ENCODE measurements around the gene GAS2. TPM values are rescaled to one million over a fixed set of nuclear protein-coding genes. Genes with fewer than 3 reads are reported as not detected.

Gene GAS2
- total RNA-seq, 2 experiments from 2014 or later = 1.8 to 4.1 TPM

- DNase-seq (ENCODE audit: low spot score) = no peak
- BruUV-seq (replicated peaks) = no TSS peak
- ChIA-PET POLR2A (no interaction called here), CTCF (ENCODE audit: unreplicated experiment) (no interaction called here)
- Histone ChIP-seq H3K4me2 (ENCODE audit: low read length) (no peak overlapping the region), H3K36me3 (ENCODE audit: insufficient read depth, low read length) (no peaks in the 10 kb centered on the region), H3K79me2 (ENCODE audit: insufficient read depth, low read depth, low read length) (no peaks in the 10 kb centered on the region), H4K20me1 (ENCODE audit: insufficient read depth, low read length) (no peaks in the 10 kb centered on the region), H3K9me2 (ENCODE audit: insufficient read depth, low read length) (no peaks in the 10 kb centered on the region), H2AFZ (ENCODE audit: low read length) (no peak overlapping the region), H3K27ac (ENCODE audit: low read depth, low read length, poor library complexity, severe bottlenecking) (no peak overlapping the region), H3K4me3 (ENCODE audit: low read depth, low read length, poor library complexity, severe bottlenecking) (no peak overlapping the region), H3K4me1 (ENCODE audit: insufficient read depth, low read length, poor library complexity, severe bottlenecking) (no peaks in the 10 kb centered on the region), H3K9me3 (ENCODE audit: low read length) (no peaks in the 10 kb centered on the region)
- intact Hi-C loops (cut with micrococcal nuclease; ENCODE audit: unreplicated experiment) = no loop called here
- TF ChIP-seq EZH2phosphoT487 (IDR thresholded peaks at IDR 0.05; ENCODE audit: borderline replicate concordance, low read depth, low read length) = no peak
- TF ChIP-seq, protein P1, sequence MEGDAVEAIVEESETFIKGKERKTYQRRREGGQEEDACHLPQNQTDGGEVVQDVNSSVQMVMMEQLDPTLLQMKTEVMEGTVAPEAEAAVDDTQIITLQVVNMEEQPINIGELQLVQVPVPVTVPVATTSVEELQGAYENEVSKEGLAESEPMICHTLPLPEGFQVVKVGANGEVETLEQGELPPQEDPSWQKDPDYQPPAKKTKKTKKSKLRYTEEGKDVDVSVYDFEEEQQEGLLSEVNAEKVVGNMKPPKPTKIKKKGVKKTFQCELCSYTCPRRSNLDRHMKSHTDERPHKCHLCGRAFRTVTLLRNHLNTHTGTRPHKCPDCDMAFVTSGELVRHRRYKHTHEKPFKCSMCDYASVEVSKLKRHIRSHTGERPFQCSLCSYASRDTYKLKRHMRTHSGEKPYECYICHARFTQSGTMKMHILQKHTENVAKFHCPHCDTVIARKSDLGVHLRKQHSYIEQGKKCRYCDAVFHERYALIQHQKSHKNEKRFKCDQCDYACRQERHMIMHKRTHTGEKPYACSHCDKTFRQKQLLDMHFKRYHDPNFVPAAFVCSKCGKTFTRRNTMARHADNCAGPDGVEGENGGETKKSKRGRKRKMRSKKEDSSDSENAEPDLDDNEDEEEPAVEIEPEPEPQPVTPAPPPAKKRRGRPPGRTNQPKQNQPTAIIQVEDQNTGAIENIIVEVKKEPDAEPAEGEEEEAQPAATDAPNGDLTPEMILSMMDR (conservative IDR thresholded peaks at IDR 0.05; ENCODE audit: low read length) = no peak
These were observed 40.9 kb downstream of the GAS2 start for GRCh38 chr11:22707119-22707899.

GRCh38 chr11:22711071-22711770 lies 44.8 kb downstream of the GAS2 start:
- Histone ChIP-seq H3K9me3 (ENCODE audit: low read length) (no peaks in the 10 kb centered on the region), H3K4me1 (ENCODE audit: insufficient read depth, low read length, poor library complexity, severe bottlenecking) (no peaks in the 10 kb centered on the region), H3K4me3 (ENCODE audit: low read depth, low read length, poor library complexity, severe bottlenecking) (no peak overlapping the region), H3K9me2 (ENCODE audit: insufficient read depth, low read length) (no peaks in the 10 kb centered on the region), H2AFZ (ENCODE audit: low read length) (no peak overlapping the region), H3K79me2 (ENCODE audit: insufficient read depth, low read depth, low read length) (no peaks in the 10 kb centered on the region), H3K4me2 (ENCODE audit: low read length) (no peak overlapping the region), H3K36me3 (ENCODE audit: insufficient read depth, low read length) (no peaks in the 10 kb centered on the region), H3K27ac (ENCODE audit: low read depth, low read length, poor library complexity, severe bottlenecking) (no peak overlapping the region), H4K20me1 (ENCODE audit: insufficient read depth, low read length) (no peaks in the 10 kb centered on the region)
- no TSS peak for BruUV-seq (replicated peaks)
- ChIA-PET CTCF (ENCODE audit: unreplicated experiment) (no interaction called here), POLR2A (interaction anchor here (0.7 kb wide), 1 partner anchor 28 kb away, joined by 3 read pairs; no protein-coding TSS in a partner anchor)
- TF ChIP-seq, protein P1 (conservative IDR thresholded peaks at IDR 0.05; ENCODE audit: low read length) = no peak
- TF ChIP-seq EZH2phosphoT487 (IDR thresholded peaks at IDR 0.05; ENCODE audit: borderline replicate concordance, low read depth, low read length) = no peak
- DNase-seq (ENCODE audit: low spot score) = no peak
- intact Hi-C loops (cut with micrococcal nuclease; ENCODE audit: unreplicated experiment) = no loop called here

DNA sequence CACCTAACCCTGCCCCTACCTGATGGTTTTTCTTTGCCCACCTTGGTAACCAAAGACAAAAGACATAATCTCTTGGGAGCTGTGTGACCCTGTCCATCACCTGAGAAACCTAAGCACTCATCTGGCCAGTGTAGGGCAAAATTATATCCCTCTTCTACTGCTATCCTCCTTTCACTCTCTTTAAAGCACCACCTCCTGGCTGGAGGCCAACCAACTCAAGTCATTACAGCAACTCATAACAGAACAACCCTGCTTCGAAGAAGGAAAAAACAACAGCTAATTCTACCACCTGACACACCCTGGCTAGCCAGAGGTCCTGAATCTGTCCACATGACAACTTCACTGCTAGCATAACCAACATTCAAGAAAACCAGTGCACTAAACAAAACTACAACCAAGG lies 45.5 kb downstream of the GAS2 start:
- Histone ChIP-seq H3K9me2 (ENCODE audit: insufficient read depth, low read length) (no peaks in the 10 kb centered on the region), H3K27ac (ENCODE audit: low read depth, low read length, poor library complexity, severe bottlenecking) (no peak overlapping the region), H3K9me3 (ENCODE audit: low read length) (no peaks in the 10 kb centered on the region), H3K4me1 (ENCODE audit: insufficient read depth, low read length, poor library complexity, severe bottlenecking) (no peaks in the 10 kb centered on the region), H3K4me3 (ENCODE audit: low read depth, low read length, poor library complexity, severe bottlenecking) (no peak overlapping the region), H3K4me2 (ENCODE audit: low read length) (no peak overlapping the region), H4K20me1 (ENCODE audit: insufficient read depth, low read length) (no peaks in the 10 kb centered on the region), H3K36me3 (ENCODE audit: insufficient read depth, low read length) (no peaks in the 10 kb centered on the region), H3K79me2 (ENCODE audit: insufficient read depth, low read depth, low read length) (no peaks in the 10 kb centered on the region), H2AFZ (ENCODE audit: low read length) (no peak overlapping the region)
- no TSS peak for BruUV-seq (replicated peaks)
- no peak for DNase-seq (ENCODE audit: low spot score)
- intact Hi-C loops (cut with micrococcal nuclease; ENCODE audit: unreplicated experiment) = no loop called here
- POLR2A ChIA-PET = no interaction called here
- CTCF ChIA-PET (ENCODE audit: unreplicated experiment) = no interaction called here
- TF ChIP-seq, protein P1 (conservative IDR thresholded peaks at IDR 0.05; ENCODE audit: low read length) = no peak
- no peak for TF ChIP-seq EZH2phosphoT487 (IDR thresholded peaks at IDR 0.05; ENCODE audit: borderline replicate concordance, low read depth, low read length)

All from OCI-LY7 (cell line).